Uterus (tissue), 2 donors: ENCODE data around the gene LYZ.

Experiments
- POLR2A ChIP-seq, 2 donors: fragments of 450-650 bp; IDR thresholded peaks; one replicate each; pipeline ENCODE4 v1.6.1; 2016; ENCODE audit warnings: antibody characterized with exemption in 2 of 2, mild to moderate bottlenecking in 1 of 2, moderate library complexity in 1 of 2
- TF ChIP-seq, protein P1 (sequence below), 4 experiments: fragments of 200-600 bp in 2 of 4; fragments of 450-650 bp in 2 of 4; sonication (generic) in 2 of 4; IDR thresholded peaks; one replicate each; pipeline ENCODE4 v1.5.1; 2016 to 2019; ENCODE audit warnings: antibody characterized with exemption in 4 of 4, mild to moderate bottlenecking in 2 of 4, moderate library complexity in 1 of 4

- TF ChIP-seq, protein P1, sequence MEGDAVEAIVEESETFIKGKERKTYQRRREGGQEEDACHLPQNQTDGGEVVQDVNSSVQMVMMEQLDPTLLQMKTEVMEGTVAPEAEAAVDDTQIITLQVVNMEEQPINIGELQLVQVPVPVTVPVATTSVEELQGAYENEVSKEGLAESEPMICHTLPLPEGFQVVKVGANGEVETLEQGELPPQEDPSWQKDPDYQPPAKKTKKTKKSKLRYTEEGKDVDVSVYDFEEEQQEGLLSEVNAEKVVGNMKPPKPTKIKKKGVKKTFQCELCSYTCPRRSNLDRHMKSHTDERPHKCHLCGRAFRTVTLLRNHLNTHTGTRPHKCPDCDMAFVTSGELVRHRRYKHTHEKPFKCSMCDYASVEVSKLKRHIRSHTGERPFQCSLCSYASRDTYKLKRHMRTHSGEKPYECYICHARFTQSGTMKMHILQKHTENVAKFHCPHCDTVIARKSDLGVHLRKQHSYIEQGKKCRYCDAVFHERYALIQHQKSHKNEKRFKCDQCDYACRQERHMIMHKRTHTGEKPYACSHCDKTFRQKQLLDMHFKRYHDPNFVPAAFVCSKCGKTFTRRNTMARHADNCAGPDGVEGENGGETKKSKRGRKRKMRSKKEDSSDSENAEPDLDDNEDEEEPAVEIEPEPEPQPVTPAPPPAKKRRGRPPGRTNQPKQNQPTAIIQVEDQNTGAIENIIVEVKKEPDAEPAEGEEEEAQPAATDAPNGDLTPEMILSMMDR (IDR thresholded peaks at IDR 0.05), result no peak
- no peak for TF ChIP-seq POLR2A (IDR thresholded peaks at IDR 0.05)
These were observed 16.1 kb upstream of the LYZ start for GRCh38 chr12:69331909-69332684.
